Mesenchymal stem cell (in vitro differentiated cells and primary cell): ENCODE data around the gene PDGFRB.

Experiments
- DNase-seq: peaks from one replicate; pipeline ENCODE4 v3.0.0-alpha.2; 2013
- H2AFZ ChIP-seq: one replicate; pipeline ENCODE4 v1.6.1; 2013; ENCODE audit warnings: low read depth, mild to moderate bottlenecking, control low read depth, inconsistent platforms, low read length, moderate library complexity
- H2AK5ac ChIP-seq: 2 replicates; pipeline ENCODE4 v1.6.1; 2013; ENCODE audit warnings: low read length, moderate library complexity, mild to moderate bottlenecking, inconsistent platforms; ENCODE audit not compliant: severe bottlenecking
- H2BK120ac ChIP-seq: one replicate; pipeline ENCODE4 v1.6.1; 2013; ENCODE audit warnings: low read depth, mild to moderate bottlenecking, inconsistent platforms, low read length, moderate library complexity
- H2BK12ac ChIP-seq, 2 experiments: one replicate each; pipeline ENCODE4 v1.6.1; 2013; ENCODE audit warnings: inconsistent platforms in 2 of 2, low read length in 2 of 2, mild to moderate bottlenecking in 2 of 2, moderate library complexity in 2 of 2, control low read depth in 1 of 2
- H2BK15ac ChIP-seq: one replicate; pipeline ENCODE4 v1.6.1; 2013; ENCODE audit warnings: mild to moderate bottlenecking, low read depth, inconsistent platforms; ENCODE audit not compliant: poor library complexity, severe bottlenecking
- H2BK5ac ChIP-seq: 2 replicates; pipeline ENCODE4 v1.6.1; 2013; ENCODE audit warnings: low read depth, mild to moderate bottlenecking, low read length, control low read depth, inconsistent platforms; ENCODE audit not compliant: poor library complexity, severe bottlenecking
- H3K14ac ChIP-seq, 2 experiments: one replicate each; pipeline ENCODE4 v1.6.1; 2013; ENCODE audit warnings: inconsistent platforms in 2 of 2, low read length in 2 of 2, control low read depth in 1 of 2, mild to moderate bottlenecking in 1 of 2, moderate library complexity in 1 of 2
- H3K18ac ChIP-seq, 2 experiments: one replicate each; pipeline ENCODE4 v1.6.1; 2013; ENCODE audit warnings: inconsistent platforms in 2 of 2, low read length in 2 of 2, control low read depth in 1 of 2, low read depth in 1 of 2, mild to moderate bottlenecking in 1 of 2
- H3K23ac ChIP-seq, 2 experiments: one replicate each; pipeline ENCODE4 v1.6.1; 2013; ENCODE audit warnings: inconsistent platforms in 2 of 2, low read length in 2 of 2, mild to moderate bottlenecking in 2 of 2, moderate library complexity in 2 of 2, control low read depth in 1 of 2
- H3K27ac ChIP-seq: 2 replicates; pipeline ENCODE4 v1.5.1; 2013; ENCODE audit warnings: mild to moderate bottlenecking, moderate library complexity, low read length, control low read depth, inconsistent platforms; ENCODE audit not compliant: poor library complexity, severe bottlenecking
- H3K27me3 ChIP-seq, 2 experiments: 2 replicates each; pipeline versions ENCODE4 v1.6.1 to v1.7.0; 2013; ENCODE audit warnings: low read length in 2 of 2, mild to moderate bottlenecking in 2 of 2, moderate library complexity in 2 of 2, control low read depth in 1 of 2, inconsistent platforms in 1 of 2; ENCODE audit not compliant: control insufficient read depth in 1 of 2, insufficient read depth in 1 of 2
- H3K36me3 ChIP-seq, 2 experiments: 2 replicates each; pipeline versions ENCODE4 v1.6.1 to v1.7.0; 2013; ENCODE audit warnings: low read length in 2 of 2, control low read depth in 1 of 2, inconsistent platforms in 1 of 2, low read depth in 1 of 2, mild to moderate bottlenecking in 1 of 2; ENCODE audit not compliant: insufficient read depth in 2 of 2, control insufficient read depth in 1 of 2
- H3K4ac ChIP-seq, 2 experiments: one replicate each; pipeline ENCODE4 v1.6.1; 2013; ENCODE audit warnings: inconsistent platforms in 2 of 2, low read length in 2 of 2, mild to moderate bottlenecking in 2 of 2, moderate library complexity in 2 of 2, control low read depth in 1 of 2, low read depth in 1 of 2
- H3K4me1 ChIP-seq: 2 replicates; pipeline ENCODE4 v1.6.1; 2013; ENCODE audit warnings: low read depth, low read length, control low read depth; ENCODE audit not compliant: control insufficient read depth, insufficient read depth
- H3K4me2 ChIP-seq: 2 replicates; pipeline ENCODE4 v1.6.1; 2013; ENCODE audit warnings: low read length, mild to moderate bottlenecking, inconsistent platforms; ENCODE audit not compliant: poor library complexity, severe bottlenecking
- H3K4me3 ChIP-seq, 2 experiments: 2 replicates each; pipeline versions ENCODE4 v1.5.1 to v1.7.0; 2013; ENCODE audit warnings: low read length in 2 of 2, mild to moderate bottlenecking in 2 of 2, control low read depth in 1 of 2, low read depth in 1 of 2; ENCODE audit not compliant: insufficient read depth in 1 of 2
- H3K79me1 ChIP-seq: replicated peaks from 2 replicates; pipeline ENCODE4 v1.6.1; 2013; ENCODE audit warnings: mild to moderate bottlenecking, control low read depth, low read length, inconsistent platforms; ENCODE audit not compliant: poor library complexity, severe bottlenecking
- H3K9ac ChIP-seq: 2 replicates; pipeline ENCODE4 v1.7.0; 2013; ENCODE audit warnings: mild to moderate bottlenecking, low read length, moderate library complexity
- H3K9me3 ChIP-seq: 2 replicates; pipeline ENCODE4 v1.7.0; 2013; ENCODE audit warnings: mild to moderate bottlenecking, low read length; ENCODE audit not compliant: control insufficient read depth
- H4K8ac ChIP-seq: one replicate; pipeline ENCODE4 v1.6.1; 2013; ENCODE audit warnings: inconsistent platforms, mild to moderate bottlenecking, low read length, moderate library complexity
- H4K91ac ChIP-seq: one replicate; pipeline ENCODE4 v1.6.1; 2013; ENCODE audit warnings: mild to moderate bottlenecking, low read length, inconsistent platforms
- WGBS: methylation state at CpG from one replicate; pipeline ENCODE4 v1.1.7; 2013; ENCODE audit warnings: mixed read lengths; 5-methylcytosine and 5-hydroxymethylcytosine counted together

PDGFRB gene

GRCh38 chr5:150077996-150078801 lies 77.4 kb downstream of the PDGFRB start:
- H2BK12ac ChIP-seq: no peak overlapping the region
- DNase-seq: no peak
- H4K8ac ChIP-seq: no peak overlapping the region
- H2BK15ac ChIP-seq: no peak overlapping the region
- H4K91ac ChIP-seq: no peak overlapping the region
- H3K79me1 ChIP-seq: no peaks in the 10 kb centered on the region
- H2BK5ac ChIP-seq: no peak overlapping the region
- no peak overlapping the region for H2AFZ ChIP-seq
- H3K27ac ChIP-seq: no peak overlapping the region
- H3K4me2 ChIP-seq: no peak overlapping the region
- WGBS: 90% methylated on average over 8 of the region's 8 CpGs
- H2BK120ac ChIP-seq: no peak overlapping the region
- peaks cover 0 to 10% of the 10 kb centered on the region in 2 experiments for H3K27me3 ChIP-seq
- no peak overlapping the region for H3K9ac ChIP-seq
- H3K36me3 ChIP-seq: no peaks in the 10 kb centered on the region
- H2AK5ac ChIP-seq: no peak overlapping the region
- no peak overlapping the region for H3K14ac ChIP-seq
- no peak overlapping the region for H3K4me3 ChIP-seq
- H3K9me3 ChIP-seq: peaks cover 8% of the 10 kb centered on the region
- H3K23ac ChIP-seq: no peak overlapping the region
- no peak overlapping the region for H3K4ac ChIP-seq
- H3K18ac ChIP-seq: no peak overlapping the region
- peaks cover 6% of the 10 kb centered on the region for H3K4me1 ChIP-seq

- 85% methylated on average over 8 of the region's 8 CpGs for WGBS
- no peak overlapping the region for H3K14ac ChIP-seq
- no peak overlapping the region for H3K4me2 ChIP-seq
- H3K18ac ChIP-seq: no peak overlapping the region
- H2BK12ac ChIP-seq: no peak overlapping the region
- peaks cover 13% of the 10 kb centered on the region for H3K9me3 ChIP-seq
- H3K4me3 ChIP-seq: no peak overlapping the region
- H3K79me1 ChIP-seq: no peaks in the 10 kb centered on the region
- H3K4ac ChIP-seq: no peak overlapping the region
- peaks cover 0 to under 1% of the 10 kb centered on the region in 2 experiments for H3K27me3 ChIP-seq
- no peak overlapping the region for H4K91ac ChIP-seq
- H2BK15ac ChIP-seq: no peak overlapping the region
- no peak overlapping the region for H2BK5ac ChIP-seq
- peaks cover 6% of the 10 kb centered on the region for H3K4me1 ChIP-seq
- H3K27ac ChIP-seq: no peak overlapping the region
- H3K36me3 ChIP-seq: no peaks in the 10 kb centered on the region
- H3K9ac ChIP-seq: no peak overlapping the region
- H4K8ac ChIP-seq: no peak overlapping the region
- no peak overlapping the region for H2AK5ac ChIP-seq
- H2BK120ac ChIP-seq: no peak overlapping the region
- H3K23ac ChIP-seq: no peak overlapping the region
- no peak for DNase-seq
- H2AFZ ChIP-seq: no peak overlapping the region
Measured at GRCh38 chr5:150077060-150077459, 78.6 kb downstream of the PDGFRB start.

- Histone ChIP-seq H3K4me2 (no peak overlapping the region), H3K9me3 (peaks cover 13% of the 10 kb centered on the region), H3K79me1 (no peaks in the 10 kb centered on the region), H2BK5ac (no peak overlapping the region), H2BK120ac (no peak overlapping the region), H3K4ac (no peak overlapping the region), H4K91ac (no peak overlapping the region), H3K18ac (no peak overlapping the region), H2BK12ac (no peak overlapping the region), H3K27ac (no peak overlapping the region), H4K8ac (no peak overlapping the region), H3K36me3 (no peaks in the 10 kb centered on the region), H2AK5ac (no peak overlapping the region), H3K4me1 (peaks cover 2% of the 10 kb centered on the region), H3K4me3 (no peak overlapping the region), H3K27me3 (no peaks in the 10 kb centered on the region), H2BK15ac (no peak overlapping the region), H3K9ac (no peak overlapping the region), H3K14ac (no peak overlapping the region), H3K23ac (no peak overlapping the region), H2AFZ (no peak overlapping the region)
- WGBS: 69% methylated on average over 4 of the region's 4 CpGs
- DNase-seq: no peak
Measured at GRCh38 chr5:150075806-150076205, 79.8 kb downstream of the PDGFRB start.

- no peak overlapping the region for H2BK120ac ChIP-seq
- no peak overlapping the region for H2BK15ac ChIP-seq
- H2AFZ ChIP-seq: no peak overlapping the region
- H2BK5ac ChIP-seq: no peak overlapping the region
- H3K18ac ChIP-seq: no peak overlapping the region
- H3K9ac ChIP-seq: no peak overlapping the region
- H3K4me2 ChIP-seq: no peak overlapping the region
- H3K4me3 ChIP-seq: no peak overlapping the region
- H3K27me3 ChIP-seq: no peaks in the 10 kb centered on the region
- WGBS: 80% methylated on average over 4 of the region's 4 CpGs
- H3K23ac ChIP-seq: no peak overlapping the region
- no peak overlapping the region for H3K4ac ChIP-seq
- no peak overlapping the region for H2BK12ac ChIP-seq
- no peak overlapping the region for H3K14ac ChIP-seq
- H3K27ac ChIP-seq: no peak overlapping the region
- H4K91ac ChIP-seq: no peak overlapping the region
- H3K4me1 ChIP-seq: peaks cover 2% of the 10 kb centered on the region
- no peak overlapping the region for H4K8ac ChIP-seq
- H3K36me3 ChIP-seq: no peaks in the 10 kb centered on the region
- H2AK5ac ChIP-seq: no peak overlapping the region
- no peaks in the 10 kb centered on the region for H3K79me1 ChIP-seq
- no peak for DNase-seq
- peaks cover 13% of the 10 kb centered on the region for H3K9me3 ChIP-seq
Measured at GRCh38 chr5:150075233-150075632, 80.4 kb downstream of the PDGFRB start.
